SK-N-SH treated with all-trans-retinoic acid at 6 μM for 48 hours (cell line): Measurements from ENCODE around the gene OR56B4.

Experiments used
- ARNTL ChIP-seq: fragments of 450-650 bp; formaldehyde crosslinking; IDR thresholded peaks from 2 replicates; pipeline ENCODE4 v1.5.0; 2020; ENCODE audit warnings: low read depth, mild to moderate bottlenecking, moderate library complexity, borderline replicate concordance
- ISL1 ChIP-seq: fragments of 250-450 bp; sonication (Bioruptor Pico); IDR thresholded peaks from 2 replicates; pipeline ENCODE4 v2.1.2; 2022; ENCODE audit warnings: mild to moderate bottlenecking, moderate library complexity

GRCh38 chr11:6099577-6099976 is 7.9 kb upstream of the OR56B4 start:
- TF ChIP-seq ARNTL (CRISPR knock-in tag) (no peak), ISL1 (CRISPR knock-in tag) (no peak)
